ENCODE data around the gene B4GALT6. TPM values are rescaled to one million over a fixed set of nuclear protein-coding genes. Genes with fewer than 3 reads are reported as not detected.

B4GALT6 gene
- 4.7 and 5.0 TPM in 2 replicates for total RNA-seq

GRCh38 chr18:31684279-31685096 lies at the start of gene B4GALT6:
TSS of gene B4GALT6 (minus strand) at chr18:31684581. CDS start at chr18:31684426, 155 bp downstream.

GRCh38 chr18:31591628-31592027 lies 92.8 kb downstream of the B4GALT6 start, which contains the start of gene TTR:
TSS of gene TTR (plus strand) at chr18:31591877. CDS start at chr18:31591903, 26 bp downstream.

Other genes with a start within 250 kb of the B4GALT6 start
- not detected in 2 replicates for gene DSG3, start 236.8 kb downstream of the B4GALT6 start, total RNA-seq
- gene DSG2, start 186.4 kb downstream of the B4GALT6 start, total RNA-seq: 6.2 and 15.0 TPM in 2 replicates
- gene TTR, start 92.7 kb downstream of the B4GALT6 start, total RNA-seq: not detected in 2 replicates
- 0.17 TPM in 1 of 2 replicates, not detected in the other for gene SLC25A52, start 76.3 kb upstream of the B4GALT6 start, total RNA-seq

Measured in dermis lymphatic vessel endothelial cell (primary cell).